Ishikawa (cell line): ENCODE measurements around the gene ANKRD52.

Experiments
- TAF1 ChIP-seq: IDR thresholded peaks from 2 replicates; pipeline ENCODE4 v1.6.1; 2012; ENCODE audit warnings: low read depth, mild to moderate bottlenecking
- ZBTB7A ChIP-seq: IDR thresholded peaks from 2 replicates; pipeline ENCODE4 v1.6.1; 2012; ENCODE audit warnings: low read depth

DNA sequence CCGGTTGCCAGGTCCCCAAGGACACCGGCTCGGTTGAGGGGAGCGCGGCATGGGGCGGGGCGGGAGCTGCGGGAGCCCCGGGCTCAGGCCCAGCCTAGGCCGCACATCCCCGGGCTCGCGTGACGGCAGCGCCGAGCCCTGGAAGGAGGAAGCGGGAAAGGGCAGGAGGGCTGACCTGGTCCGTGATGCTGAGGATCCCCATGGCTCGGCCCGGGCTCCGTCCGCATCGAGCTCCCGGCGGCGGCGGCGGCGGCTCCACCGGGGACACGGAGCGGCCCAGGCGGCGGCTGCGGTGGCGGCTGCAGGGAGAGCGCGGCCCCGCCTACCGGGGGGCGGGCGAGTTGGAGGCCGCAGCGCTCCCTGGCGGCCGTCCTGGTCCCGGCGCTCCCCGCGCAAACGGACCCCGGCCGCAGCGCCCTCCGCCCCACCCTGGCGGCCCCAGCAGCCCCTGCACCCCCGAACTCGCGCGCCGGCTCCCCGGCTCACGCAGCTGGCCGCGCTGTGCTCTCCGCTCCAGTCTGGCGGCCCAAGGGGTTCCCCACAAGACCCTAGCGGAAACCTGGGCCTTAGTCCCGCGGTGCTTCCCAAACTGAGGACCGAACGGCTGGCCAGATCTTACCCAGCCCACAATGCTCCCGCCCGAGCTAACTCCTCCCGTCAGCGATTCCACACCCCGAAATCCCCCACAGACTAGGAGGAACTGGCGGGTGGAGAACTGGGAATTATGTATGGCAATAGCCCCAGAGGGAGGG lies at the start of gene ANKRD52:
- TF ChIP-seq ZBTB7A = peak; percentile 100
- peak; percentile 59; the same call in 1 of the 2 replicates for TF ChIP-seq TAF1
